Adrenal gland (tissue), 5 donors: ENCODE data around the gene LRRTM1.

Experiments used
- CTCF ChIP-seq, 6 experiments: fragments of 450-650 bp in 4 of 6; fragments of 200-600 bp in 2 of 6; sonication (generic) in 1 of 6; IDR thresholded peaks; 1 replicate in 5 of 6; 2 replicates in 1 of 6; pipeline versions ENCODE4 v1.5.1 to v1.8.0; 2016 to 2021; ENCODE audit warnings: antibody characterized with exemption in 6 of 6, mild to moderate bottlenecking in 2 of 6, moderate library complexity in 1 of 6
- POLR2A ChIP-seq, 2 donors: fragments of 450-650 bp; IDR thresholded peaks; one replicate each; pipeline ENCODE4 v1.6.1; 2017; ENCODE audit warnings: antibody characterized with exemption in 2 of 2, mild to moderate bottlenecking in 2 of 2, moderate library complexity in 1 of 2
- donor health status: DM: no; HTN: no; CAD: no.

DNA sequence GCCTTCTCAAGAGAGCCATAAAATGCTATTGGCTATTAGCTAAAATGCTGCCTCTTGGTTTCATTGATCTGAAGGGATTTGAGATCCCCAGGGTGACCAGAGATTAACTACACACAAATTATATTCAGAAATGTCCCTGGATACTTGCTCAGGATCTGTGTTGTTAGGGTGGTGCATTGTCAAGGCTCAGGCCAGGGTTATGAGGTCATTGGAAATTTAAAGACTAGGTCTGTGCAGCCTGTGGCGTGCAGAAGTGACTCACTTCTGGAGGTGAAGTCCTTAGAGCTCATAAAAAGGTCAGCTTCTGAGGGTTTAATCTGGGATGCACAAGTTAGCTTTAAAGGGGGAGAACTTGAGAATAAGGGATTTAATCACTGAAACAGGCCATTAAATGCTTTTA is 23.5 kb downstream of the LRRTM1 start:
- TF ChIP-seq CTCF (IDR thresholded peaks at IDR 0.05), result no peak
- TF ChIP-seq POLR2A (IDR thresholded peaks at IDR 0.05), result no peak
